ENCODE data around the gene ADAMTSL1.

The ADAMTSL1 gene

DNA sequence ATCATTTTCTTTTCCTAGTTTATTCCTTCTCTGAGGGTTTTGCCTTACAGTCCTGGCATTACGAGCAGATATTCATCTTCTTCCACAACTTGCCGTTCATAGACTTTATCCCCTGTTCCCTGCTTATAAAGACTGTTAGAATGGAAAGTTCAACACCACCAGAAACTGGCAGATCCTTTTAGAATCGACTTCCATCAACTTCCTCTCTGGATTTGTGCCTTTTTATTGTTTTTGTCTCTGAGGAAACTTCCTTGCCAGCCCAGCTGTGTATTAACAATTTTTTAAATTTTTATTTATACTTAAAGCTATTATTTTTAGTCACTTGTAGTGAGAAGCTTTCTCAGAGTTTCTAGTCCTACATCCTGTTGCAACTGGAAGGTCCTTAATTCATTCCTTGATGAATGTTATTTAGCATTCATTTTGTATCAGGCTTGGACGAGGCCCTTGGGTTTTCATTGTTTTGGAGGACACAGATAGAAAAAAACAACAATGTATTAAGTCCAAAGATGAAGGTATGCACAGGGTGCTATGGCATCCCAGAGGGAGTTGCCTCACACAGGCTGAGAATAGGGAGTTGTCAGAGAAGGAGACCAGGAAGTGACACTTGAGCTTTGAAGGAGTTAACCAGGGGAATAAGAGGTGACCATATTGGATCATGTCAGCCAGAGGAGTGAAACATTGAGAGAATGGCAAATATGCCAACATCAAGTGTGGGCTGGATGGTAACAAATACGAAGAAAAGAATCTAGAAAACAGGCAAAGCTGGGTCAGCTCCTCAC is 81.3 kb downstream of the ADAMTSL1 start:
- DNase-seq = no peak

GRCh38 chr9:18564018-18564880 is 90.3 kb downstream of the ADAMTSL1 start:
- no peak for DNase-seq

- DNase-seq = no peak
These were observed 92.2 kb downstream of the ADAMTSL1 start for GRCh38 chr9:18566121-18566520.

DNA sequence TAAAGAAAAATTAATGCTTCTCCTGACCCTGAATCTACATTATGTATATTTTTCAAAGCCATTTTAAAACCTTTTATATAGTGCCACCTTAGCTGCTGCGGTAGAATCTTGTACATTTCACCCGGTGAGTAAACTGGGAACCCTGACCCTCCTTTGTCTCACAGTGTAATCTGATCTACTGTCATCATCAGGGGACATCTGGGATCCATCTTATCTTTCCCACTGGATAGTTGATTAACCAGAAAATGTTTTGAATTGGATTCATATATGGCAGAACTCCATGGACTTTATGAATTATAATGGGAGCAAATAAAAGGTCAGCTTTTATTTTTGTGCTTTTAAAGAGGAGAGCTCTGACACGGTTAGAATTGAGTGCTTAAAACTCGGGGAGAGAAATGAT is 95.0 kb downstream of the ADAMTSL1 start:
- no peak for DNase-seq

- no peak for DNase-seq
These were observed 96.1 kb downstream of the ADAMTSL1 start for GRCh38 chr9:18569941-18570630.

- DNase-seq = no peak
These were observed 99.1 kb downstream of the ADAMTSL1 start for GRCh38 chr9:18573021-18573556.

GRCh38 chr9:18575686-18576085 is 101.7 kb downstream of the ADAMTSL1 start:
- DNase-seq = no peak

DNA sequence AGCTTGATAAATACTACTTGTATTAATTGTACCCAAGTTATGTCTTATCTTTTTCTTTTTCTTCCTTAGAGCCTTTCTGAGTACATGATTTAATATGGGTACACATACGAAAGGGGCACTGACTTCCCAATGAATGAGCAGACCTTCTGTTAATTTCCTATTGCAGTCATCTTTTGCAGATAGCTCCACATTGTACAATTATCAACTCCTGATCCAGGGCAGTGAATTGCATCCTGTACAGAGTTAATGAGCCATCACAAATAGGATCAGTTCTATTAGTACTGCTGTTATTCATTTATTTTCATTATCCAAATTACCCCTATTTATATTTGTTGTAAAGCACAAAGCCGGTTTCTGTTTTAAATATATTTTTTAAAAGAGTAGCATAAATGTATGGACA is 105.6 kb downstream of the ADAMTSL1 start:
- no peak for DNase-seq

DNA sequence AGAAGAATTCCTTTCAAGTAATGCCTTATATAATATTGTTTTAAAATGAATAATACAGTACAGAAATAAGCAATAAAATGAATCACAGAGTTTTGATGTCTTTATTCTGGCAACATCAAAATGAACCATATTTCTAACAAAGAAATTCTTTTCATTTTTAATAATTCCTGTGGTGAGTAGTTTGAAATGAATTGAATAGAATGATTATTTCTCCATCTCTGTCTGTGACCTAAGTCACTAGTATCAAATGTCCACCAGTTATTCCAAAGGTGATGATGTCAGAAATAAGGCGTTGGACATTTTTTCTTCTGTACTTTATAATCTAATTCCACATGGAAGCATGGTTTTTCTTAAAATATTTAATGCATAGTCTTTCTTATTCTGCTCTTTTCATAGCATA is 106.2 kb downstream of the ADAMTSL1 start:
- no peak for DNase-seq

DNA sequence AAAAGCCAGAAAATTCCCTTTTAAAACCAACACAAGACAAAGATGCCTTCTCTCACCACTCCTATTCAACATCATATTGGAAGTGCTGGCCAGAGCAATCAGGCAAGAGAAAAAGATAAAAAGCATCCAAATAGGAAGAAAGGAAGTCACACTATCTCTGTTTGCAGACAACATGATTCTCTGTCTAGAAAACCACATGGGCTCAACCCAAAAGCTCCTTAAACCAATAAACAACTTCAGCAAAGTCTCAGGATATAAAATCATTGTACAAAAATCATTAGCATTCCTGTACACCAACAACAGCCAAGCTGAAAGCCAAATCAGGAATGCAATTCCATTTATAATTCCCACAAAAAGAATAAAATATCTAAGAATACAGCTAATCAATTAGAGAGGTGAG is 112.0 kb downstream of the ADAMTSL1 start:
- no peak for DNase-seq

- DNase-seq = no peak
These were observed 114.0 kb downstream of the ADAMTSL1 start for GRCh38 chr9:18588002-18588401.

GRCh38 chr9:18591261-18591660 is 117.3 kb downstream of the ADAMTSL1 start:
- no peak for DNase-seq

DNA sequence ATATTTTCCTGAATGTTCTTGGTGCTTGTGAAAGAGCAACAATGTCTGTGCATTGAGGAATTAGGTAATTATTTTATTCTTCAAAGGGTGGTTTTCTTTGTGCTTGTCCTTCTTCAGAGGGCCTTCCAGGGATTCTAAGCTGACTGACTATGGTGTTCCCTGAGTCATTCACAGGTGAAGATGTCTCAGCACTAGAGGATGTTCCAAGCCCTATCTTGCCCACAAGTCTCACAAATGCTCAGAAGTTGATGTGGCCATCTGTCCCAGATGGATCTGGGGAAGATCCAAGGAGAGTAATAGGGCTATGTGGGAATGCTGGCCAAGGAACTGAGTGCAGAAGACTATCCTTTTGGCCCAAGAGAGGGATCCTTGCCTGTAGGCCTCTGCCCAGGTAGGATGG is 120.9 kb downstream of the ADAMTSL1 start:
- no peak for DNase-seq

GRCh38 chr9:18595597-18595996 is 121.6 kb downstream of the ADAMTSL1 start:
- DNase-seq = no peak

- DNase-seq = peak; percentile 98
These were observed 123.0 kb downstream of the ADAMTSL1 start for GRCh38 chr9:18596920-18597319.

- no peak for DNase-seq
These were observed 125.0 kb downstream of the ADAMTSL1 start for GRCh38 chr9:18598969-18599368.

DNA sequence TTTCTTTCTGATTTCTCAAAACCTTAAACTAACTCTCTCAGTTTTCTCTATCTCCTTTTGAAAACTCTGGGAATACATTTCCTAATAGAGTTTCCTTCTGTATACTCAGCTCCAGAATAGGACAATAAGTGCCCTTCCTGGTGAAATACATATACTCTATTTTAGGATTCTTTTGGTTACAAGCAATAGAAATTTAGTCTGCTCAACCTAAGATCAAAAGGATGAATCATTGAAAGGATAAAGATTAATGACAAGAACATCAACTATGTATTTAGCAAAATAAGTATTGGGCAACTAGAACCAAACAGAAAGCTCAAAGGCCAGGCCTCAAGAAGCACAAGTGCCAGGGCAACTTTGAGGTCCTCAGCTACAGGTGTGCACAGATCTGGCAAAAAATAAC is 127.1 kb downstream of the ADAMTSL1 start:
- no peak for DNase-seq

DNA sequence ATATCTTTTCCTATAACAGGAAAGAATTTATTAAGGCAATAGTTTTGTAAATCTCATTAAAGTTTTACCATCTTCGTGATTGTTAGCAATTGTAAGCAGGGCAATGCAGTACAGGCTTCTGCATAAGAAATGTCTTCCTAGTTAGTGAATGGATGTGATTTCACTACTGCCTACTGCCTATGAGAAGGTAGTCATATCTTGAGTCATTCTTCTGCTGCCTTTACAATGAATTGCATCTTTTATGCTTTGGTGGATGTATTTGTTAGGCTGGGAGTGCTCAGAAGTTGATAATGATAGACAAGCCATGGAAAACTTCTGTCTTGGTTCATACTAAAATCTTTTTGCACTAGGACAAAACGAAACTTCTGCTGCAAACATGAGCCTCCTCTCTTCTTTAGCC is 128.0 kb downstream of the ADAMTSL1 start:
- no peak for DNase-seq

- no peak for DNase-seq
These were observed 131.1 kb downstream of the ADAMTSL1 start for GRCh38 chr9:18604767-18605730.

GRCh38 chr9:18605766-18606180 is 131.8 kb downstream of the ADAMTSL1 start:
- DNase-seq = peak; percentile 74

- DNase-seq = no peak
These were observed 132.3 kb downstream of the ADAMTSL1 start for GRCh38 chr9:18606281-18606680.

GRCh38 chr9:18606846-18607245 is 132.9 kb downstream of the ADAMTSL1 start:
- no peak for DNase-seq

All from MV-4-11 (cell line).